ENCODE measurements around the gene FRS2. TPM values are rescaled to one million over a fixed set of nuclear protein-coding genes. Genes with fewer than 3 reads are reported as not detected.

Gene FRS2
- total RNA-seq, 4 donors from 2014 or later: 36.5 to 60.3 (median 43.8) TPM

GRCh38 chr12:69473262-69473661 lies 3.1 kb downstream of the FRS2 start:
- H3K27me3 ChIP-seq: no peaks in the 10 kb centered on the region
- intact Hi-C loops (cut with DNase I): loop anchor here (5.0 to 10.0 kb wide), 4 partner anchors 56 to 108 kb away; no protein-coding TSS in a partner anchor
- H3K9me3 ChIP-seq: no peaks in the 10 kb centered on the region
- H3K36me3 ChIP-seq: no peaks in the 10 kb centered on the region
- DNase-seq (ENCODE audit: extremely low spot score): no peak
- H3K4me1 ChIP-seq: peaks cover 54 to 67% (median 67%) of the 10 kb centered on the region in 4 donors
- no peak overlapping the region for H3K4me3 ChIP-seq
- WGBS: 49% methylated on average over 2 of the region's 2 CpGs
- H3K27ac ChIP-seq (replicated peaks in 1 of 4): peak overlapping the region; percentile 53 to 77 (median 68)
- no peak for TF ChIP-seq POLR2AphosphoS5 (IDR thresholded peaks at IDR 0.05)
- TF ChIP-seq POLR2A (IDR thresholded peaks at IDR 0.05; ENCODE audit: low read depth): no peak
- no peak for TF ChIP-seq CTCF (IDR thresholded peaks at IDR 0.05)
- no peak for TF ChIP-seq EP300 (IDR thresholded peaks at IDR 0.05)

- 15% methylated on average over 2 of the region's 2 CpGs for WGBS
- peak overlapping the region in 2 of 4 donors; percentile 32 to 35 for H3K4me3 ChIP-seq
- no peaks in the 10 kb centered on the region for H3K9me3 ChIP-seq
- peaks cover 54 to 73% (median 68%) of the 10 kb centered on the region in 4 donors for H3K4me1 ChIP-seq
- no peaks in the 10 kb centered on the region for H3K36me3 ChIP-seq
- no peak for DNase-seq (ENCODE audit: extremely low spot score)
- intact Hi-C loops (cut with DNase I): loop anchor here (5.0 to 10.0 kb wide), 4 partner anchors 57 to 110 kb away; no protein-coding TSS in a partner anchor
- H3K27me3 ChIP-seq: no peaks in the 10 kb centered on the region
- TF ChIP-seq POLR2A (IDR thresholded peaks at IDR 0.05; ENCODE audit: low read depth): no peak
- TF ChIP-seq EP300 (IDR thresholded peaks at IDR 0.05): no peak
- no peak for TF ChIP-seq POLR2AphosphoS5 (IDR thresholded peaks at IDR 0.05)
- no peak for TF ChIP-seq CTCF (IDR thresholded peaks at IDR 0.05)
- peak overlapping the region; percentile 53 to 77 (median 68) for H3K27ac ChIP-seq (replicated peaks in 1 of 4)
Measured at GRCh38 chr12:69474456-69474855, 4.3 kb downstream of the FRS2 start.

GRCh38 chr12:69475237-69475975 lies 5.2 kb downstream of the FRS2 start:
- no peak for TF ChIP-seq POLR2AphosphoS5 (IDR thresholded peaks at IDR 0.05)
- TF ChIP-seq POLR2A (IDR thresholded peaks at IDR 0.05; ENCODE audit: low read depth): no peak
- TF ChIP-seq CTCF (IDR thresholded peaks at IDR 0.05): no peak
- no peak for TF ChIP-seq EP300 (IDR thresholded peaks at IDR 0.05)
- H3K4me3 ChIP-seq: peak overlapping the region; percentile 10 to 43 (median 28)
- H3K27ac ChIP-seq (replicated peaks in 1 of 4): peak overlapping the region; percentile 68 to 78 (median 72)
- no peaks in the 10 kb centered on the region for H3K27me3 ChIP-seq
- intact Hi-C loops (cut with DNase I): loop anchor here (10.0 kb wide), 2 partner anchors 59 to 111 kb away; no protein-coding TSS in a partner anchor
- no peaks in the 10 kb centered on the region for H3K9me3 ChIP-seq
- 46% methylated on average over 7 of the region's 7 CpGs for WGBS
- H3K4me1 ChIP-seq: peaks cover 49 to 72% (median 64%) of the 10 kb centered on the region in 4 donors
- DNase-seq (ENCODE audit: extremely low spot score): no peak
- H3K36me3 ChIP-seq: no peaks in the 10 kb centered on the region

- intact Hi-C loops (cut with DNase I): loop anchor here (10.0 kb wide), 2 partner anchors 58 to 112 kb away; no protein-coding TSS in a partner anchor
- TF ChIP-seq EP300 (IDR thresholded peaks at IDR 0.05): no peak
- no peak for TF ChIP-seq CTCF (IDR thresholded peaks at IDR 0.05)
- TF ChIP-seq POLR2AphosphoS5 (IDR thresholded peaks at IDR 0.05): no peak
- no peak for TF ChIP-seq POLR2A (IDR thresholded peaks at IDR 0.05; ENCODE audit: low read depth)
- Histone ChIP-seq H3K27me3 (no peaks in the 10 kb centered on the region), H3K27ac (replicated peaks in 1 of 4) (peak overlapping the region; percentile 68 to 78 (median 72)), H3K9me3 (no peaks in the 10 kb centered on the region), H3K36me3 (no peaks in the 10 kb centered on the region), H3K4me3 (peak overlapping the region; percentile 4 to 43 (median 28)), H3K4me1 (peaks cover 46 to 69% (median 59%) of the 10 kb centered on the region in 4 donors)
- WGBS: 51% methylated on average over 6 of the region's 6 CpGs
- DNase-seq (ENCODE audit: extremely low spot score): no peak
Measured at GRCh38 chr12:69476276-69477017, 6.3 kb downstream of the FRS2 start.
